Medulla oblongata (tissue), 1 donor: ENCODE measurements around the gene NANOS1.
A peak's percentile ranks its signal among the peaks of the same experiment; 100 is the strongest.

Experiments used
- DNase-seq: peaks from one replicate; pipeline ENCODE4 v3.0.0-alpha.2; 2015; ENCODE audit errors: extremely low spot score

Gene NANOS1, protein sequence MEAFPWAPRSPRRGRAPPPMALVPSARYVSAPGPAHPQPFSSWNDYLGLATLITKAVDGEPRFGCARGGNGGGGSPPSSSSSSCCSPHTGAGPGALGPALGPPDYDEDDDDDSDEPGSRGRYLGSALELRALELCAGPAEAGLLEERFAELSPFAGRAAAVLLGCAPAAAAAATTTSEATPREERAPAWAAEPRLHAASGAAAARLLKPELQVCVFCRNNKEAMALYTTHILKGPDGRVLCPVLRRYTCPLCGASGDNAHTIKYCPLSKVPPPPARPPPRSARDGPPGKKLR

DNA sequence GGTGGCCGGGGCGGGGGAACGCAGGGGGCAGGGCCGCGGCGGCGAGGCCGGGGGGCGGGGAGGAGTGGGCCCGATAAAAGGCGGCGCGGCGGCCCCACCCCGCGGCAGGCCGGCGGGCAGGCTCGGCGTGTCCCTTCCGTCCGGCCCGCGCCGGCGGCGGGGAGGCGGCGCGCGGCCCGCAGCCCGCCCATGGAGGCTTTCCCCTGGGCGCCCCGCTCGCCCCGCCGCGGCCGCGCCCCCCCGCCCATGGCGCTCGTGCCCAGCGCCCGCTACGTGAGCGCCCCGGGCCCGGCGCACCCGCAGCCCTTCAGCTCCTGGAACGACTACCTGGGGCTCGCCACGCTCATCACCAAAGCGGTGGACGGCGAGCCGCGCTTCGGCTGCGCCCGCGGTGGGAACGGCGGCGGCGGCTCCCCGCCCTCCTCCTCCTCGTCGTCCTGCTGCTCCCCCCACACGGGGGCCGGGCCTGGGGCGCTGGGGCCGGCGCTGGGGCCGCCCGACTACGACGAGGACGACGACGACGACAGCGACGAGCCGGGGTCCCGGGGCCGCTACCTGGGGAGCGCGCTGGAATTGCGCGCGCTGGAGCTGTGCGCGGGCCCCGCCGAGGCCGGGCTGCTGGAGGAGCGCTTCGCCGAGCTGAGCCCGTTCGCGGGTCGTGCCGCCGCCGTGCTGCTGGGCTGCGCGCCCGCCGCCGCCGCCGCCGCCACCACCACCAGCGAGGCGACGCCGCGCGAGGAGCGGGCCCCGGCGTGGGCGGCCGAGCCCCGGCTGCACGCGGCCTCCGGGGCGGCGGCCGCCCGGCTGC is at the start of gene NANOS1:
Gene NANOS1 (plus strand): TSS at position 102 of the 808 bp plus-strand sequence. CDS start 88 bp downstream, at position 190.
- no peak for DNase-seq

DNA sequence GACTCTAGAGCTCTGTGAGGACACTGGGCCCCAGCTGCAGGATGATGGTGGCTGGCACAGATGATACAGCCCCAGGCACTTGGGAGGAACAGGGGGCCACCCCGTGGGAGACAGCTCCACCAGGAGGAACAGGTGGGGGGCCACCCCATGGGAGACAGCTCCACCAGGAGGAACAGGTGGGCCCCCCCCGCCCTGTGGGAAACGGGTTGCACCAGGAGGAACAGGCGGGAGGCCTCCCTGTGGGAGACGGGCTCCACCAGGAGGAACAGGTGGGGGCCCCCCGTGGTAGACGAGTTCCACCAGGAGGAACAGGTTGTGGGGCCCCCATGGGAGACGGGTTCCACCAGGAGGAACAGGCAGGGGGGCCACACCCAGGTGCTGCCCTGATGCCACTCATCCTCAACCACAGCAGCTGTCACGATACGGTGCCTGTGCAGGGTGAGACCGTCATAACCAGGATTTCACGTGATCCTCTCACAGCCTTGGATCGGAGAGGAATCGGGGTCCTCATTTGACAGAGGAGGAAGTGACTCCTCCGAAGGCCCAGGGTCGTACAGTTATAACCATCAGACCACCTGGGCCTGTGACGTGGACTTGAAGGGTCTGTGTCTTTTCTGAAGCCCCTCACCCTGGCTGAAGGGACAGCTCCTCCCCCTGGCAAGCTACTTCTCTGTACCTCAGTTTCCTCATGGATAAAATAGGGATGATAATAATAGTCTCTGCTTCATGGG is 49.2 kb upstream of the NANOS1 start:
- DNase-seq = no peak

DNA sequence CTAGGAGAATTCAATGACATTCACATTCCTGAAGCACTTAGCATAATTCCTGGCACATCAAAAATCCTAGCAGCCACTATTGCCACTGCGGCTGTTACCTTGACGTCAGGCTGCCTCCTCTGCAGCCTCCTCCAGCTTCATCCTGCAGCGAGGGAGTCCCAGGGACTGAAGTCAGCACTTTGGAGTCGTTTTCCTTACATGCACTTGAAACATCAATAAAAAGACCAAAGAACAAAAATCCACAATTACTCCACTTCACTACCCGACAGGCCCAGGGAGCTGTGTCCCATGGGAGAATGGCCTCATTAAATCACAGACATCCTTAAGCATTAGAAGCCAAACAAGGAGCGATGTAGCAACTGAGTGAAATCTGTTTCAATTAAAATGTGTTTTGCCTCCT is 48.6 kb upstream of the NANOS1 start:
- DNase-seq = no peak

DNA sequence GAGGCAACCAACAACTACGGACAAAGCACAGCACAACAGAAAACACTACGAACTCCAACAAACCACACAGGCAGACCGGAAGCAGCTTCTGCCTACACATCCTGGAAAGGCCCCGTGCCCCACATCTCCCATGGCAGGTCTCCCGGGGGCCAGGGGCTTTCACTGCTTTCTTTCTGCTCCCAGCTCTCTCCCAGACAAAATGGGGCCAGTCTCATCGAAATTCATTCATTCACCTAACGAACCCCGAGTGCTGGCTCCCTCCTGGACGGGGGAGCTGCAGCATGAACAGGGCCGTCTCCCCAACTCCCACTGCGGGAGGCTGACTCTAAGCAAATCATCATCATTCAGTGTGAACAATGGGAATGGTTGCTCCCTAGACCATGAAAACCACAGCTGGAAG is 47.6 kb upstream of the NANOS1 start:
- DNase-seq = no peak

DNA sequence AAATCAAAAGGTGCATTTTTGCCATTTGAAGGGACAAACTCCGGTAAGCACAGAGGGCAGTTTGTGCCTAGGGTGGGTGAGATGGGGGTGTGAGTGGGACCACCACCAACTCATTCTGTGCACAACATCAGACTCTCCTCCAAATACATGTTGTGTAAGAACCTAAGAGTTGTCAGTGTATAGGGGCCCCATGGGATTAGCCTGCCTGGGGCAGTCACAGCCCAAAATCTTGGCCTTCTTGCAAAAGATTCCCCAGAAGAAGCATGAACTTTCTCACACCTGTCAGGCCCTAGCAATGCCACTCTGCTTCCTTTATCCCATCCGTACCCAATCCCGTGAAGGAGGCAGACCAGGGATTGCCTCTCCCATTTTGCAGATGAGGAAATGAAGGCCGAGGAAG is 47.1 kb upstream of the NANOS1 start:
- no peak for DNase-seq

DNA sequence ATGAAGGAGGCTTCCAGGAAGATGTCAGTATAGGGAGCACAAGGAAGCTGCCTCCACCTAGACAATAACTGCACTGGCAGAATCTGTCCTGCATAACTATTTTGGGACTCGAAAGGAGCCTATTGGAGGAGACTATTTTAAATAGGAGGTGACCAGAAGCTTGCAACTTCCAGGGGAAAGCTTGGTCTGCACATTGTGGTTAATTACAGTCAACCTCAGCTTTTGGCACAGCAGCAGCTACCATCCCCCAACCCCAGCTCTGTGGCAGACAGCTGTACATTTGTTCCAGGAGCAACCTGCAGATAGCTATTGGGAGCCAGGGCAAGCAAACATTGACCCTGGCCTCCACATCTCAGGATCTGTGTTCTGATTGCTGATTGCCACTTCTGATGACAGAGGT is 46.3 kb upstream of the NANOS1 start:
- no peak for DNase-seq

DNA sequence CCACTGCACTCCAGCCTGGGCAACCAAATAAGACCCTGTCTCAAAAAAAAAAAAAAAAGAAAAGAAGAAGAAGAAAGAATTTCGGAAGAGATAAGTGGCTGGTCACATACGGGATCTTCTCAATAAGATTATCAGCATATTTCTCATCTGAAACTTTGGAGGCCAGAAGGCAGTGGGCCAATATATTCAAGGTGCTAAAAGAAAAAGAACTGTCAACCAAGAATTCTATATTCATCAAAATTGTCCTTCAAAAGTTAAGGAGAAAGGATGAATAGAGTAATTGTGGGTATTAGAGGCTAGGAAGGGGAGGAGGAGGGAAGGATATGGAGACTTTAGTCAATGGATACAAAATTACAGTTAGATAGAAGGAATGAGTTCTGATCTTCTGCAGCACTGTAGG is 43.9 kb upstream of the NANOS1 start:
- no peak for DNase-seq

DNA sequence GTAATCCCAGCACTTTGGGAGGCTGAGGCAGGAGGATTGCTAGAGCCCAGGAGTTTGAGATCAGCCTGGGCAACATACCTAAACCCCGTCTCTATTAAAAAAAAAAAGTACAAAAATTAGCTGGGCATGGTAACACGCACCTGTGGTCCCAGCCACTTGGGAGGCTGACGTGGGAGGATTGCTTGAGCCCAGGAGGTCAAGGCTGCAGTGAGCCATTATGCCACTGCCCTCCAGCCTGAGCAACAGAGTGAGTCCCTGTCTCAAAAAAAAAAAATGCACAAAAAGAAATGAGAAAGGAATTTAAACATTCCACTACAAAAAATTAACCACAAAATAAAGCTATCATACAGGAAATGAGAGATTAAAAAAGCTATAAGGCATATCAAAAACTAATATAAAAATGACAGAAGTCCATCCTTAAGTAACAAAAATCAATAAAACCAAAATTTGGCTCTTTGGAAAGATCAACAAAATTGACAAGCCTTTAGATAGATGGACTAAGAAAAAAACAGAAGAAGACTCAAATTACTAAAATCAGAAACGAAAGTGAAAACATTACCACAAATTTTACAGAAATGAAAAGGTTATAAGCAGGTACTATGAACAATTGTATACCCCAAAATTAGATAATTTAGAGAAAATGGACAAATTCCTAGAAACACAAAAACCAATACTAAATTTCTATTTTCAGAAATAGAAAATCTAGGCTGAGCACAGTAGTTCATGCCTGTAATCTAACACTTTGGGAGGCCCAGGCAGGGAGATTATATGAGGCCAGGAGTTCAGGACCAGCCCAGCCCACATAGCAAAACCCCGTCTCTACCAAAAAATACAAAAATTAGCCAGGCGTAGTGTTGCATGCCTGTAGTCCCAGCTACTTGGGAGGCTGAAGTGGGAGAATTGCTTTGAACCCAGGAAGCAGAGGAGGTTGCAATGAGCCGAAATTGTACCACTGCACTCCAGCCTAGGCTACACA is 42.4 kb upstream of the NANOS1 start:
- no peak for DNase-seq

DNA sequence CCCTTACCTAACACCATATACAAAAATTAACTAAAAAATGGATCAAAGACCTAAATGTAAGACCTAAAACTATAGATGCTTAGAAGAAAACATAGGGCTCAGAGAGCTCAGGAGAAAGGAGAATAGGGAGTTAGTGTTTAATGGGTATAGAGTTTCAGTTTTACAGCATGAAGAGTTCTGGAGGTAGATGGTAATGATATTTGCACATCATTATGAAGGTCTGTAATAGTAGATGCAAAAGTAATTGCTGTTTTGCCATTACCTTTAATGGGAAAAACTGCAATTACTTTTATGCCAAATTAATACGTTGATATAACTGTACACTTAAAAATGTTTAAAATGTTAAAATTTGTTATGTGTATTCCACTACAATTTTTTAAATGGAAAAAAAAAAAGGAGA is 39.2 kb upstream of the NANOS1 start:
- DNase-seq = no peak

DNA sequence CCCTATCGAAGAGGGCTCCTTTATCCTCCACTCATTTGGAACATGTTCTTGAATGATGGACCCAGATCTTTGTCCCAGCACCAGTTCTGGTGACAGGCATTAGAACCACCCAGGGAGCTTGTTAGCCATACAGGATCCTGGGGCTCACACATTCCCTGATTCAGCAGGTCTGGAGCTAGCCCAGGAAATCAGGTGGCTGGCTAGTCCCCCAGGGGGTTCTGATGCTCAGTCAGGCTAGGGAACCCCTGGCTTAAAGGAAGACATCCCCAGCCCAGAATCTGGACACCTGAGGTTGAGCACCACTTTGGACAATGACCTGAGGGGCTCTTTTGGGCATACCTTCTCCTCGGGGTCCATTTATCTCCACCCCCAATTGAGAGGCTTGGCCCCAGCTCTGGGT is 37.0 kb upstream of the NANOS1 start:
- DNase-seq = no peak

DNA sequence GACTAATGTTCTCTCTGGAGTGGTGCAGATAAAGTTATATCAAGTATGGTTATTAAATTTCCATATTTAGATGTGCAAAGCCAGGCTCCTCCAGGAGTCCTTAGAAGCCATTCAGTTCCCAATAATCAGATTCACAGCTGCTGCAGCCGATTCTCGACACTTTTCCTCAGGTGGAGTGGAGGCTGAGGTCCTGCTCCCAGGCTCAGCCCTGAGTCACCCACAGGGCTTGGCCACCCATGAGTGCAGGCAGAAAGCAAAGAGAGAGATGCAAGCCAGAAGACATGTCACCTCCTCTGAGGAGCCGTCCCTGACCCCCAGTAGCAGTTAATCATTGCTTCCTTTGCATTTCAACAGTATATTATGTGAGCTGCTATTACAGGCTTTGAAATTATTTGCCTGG is 36.3 kb upstream of the NANOS1 start:
- DNase-seq = no peak

DNA sequence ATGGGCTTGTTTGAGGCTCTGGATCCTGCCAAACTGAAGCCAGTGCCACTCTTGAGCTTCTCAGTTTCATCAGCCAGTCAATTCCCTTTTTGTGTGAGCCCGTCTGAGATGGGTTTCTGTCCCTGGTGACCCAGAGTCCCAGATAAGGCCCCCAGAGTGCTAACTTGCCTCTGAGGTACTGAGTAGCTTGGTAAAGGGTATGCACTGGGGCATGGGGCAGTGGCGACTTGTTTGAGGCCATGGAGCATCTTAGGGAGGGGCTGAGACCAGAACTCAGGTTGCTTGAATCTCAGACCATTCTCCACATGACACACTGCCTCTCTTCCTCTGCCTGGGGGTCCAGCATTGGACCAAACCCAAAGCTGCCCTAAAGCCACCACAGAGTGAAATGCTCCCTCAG is 35.2 kb upstream of the NANOS1 start:
- DNase-seq = no peak

DNA sequence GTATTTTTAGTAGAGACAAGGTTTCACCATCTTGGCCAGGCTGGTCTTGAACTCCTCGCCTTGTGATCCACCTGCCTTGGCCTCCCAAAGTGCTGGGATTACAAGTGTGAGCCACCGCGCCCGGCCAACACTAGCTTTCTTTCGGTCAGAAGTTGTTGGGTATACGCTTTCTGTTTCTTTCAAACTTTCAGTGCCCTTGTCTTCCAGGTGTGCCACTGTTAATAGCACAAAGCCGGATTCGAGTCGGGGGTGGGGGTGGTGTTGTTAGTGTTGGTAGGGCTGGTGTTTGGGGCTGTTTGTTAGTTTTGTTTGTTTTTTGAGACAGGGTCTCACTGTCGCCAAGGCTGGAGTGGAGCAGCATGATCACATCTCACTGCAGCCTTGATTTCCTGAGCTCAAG is 33.8 kb upstream of the NANOS1 start:
- DNase-seq = no peak

DNA sequence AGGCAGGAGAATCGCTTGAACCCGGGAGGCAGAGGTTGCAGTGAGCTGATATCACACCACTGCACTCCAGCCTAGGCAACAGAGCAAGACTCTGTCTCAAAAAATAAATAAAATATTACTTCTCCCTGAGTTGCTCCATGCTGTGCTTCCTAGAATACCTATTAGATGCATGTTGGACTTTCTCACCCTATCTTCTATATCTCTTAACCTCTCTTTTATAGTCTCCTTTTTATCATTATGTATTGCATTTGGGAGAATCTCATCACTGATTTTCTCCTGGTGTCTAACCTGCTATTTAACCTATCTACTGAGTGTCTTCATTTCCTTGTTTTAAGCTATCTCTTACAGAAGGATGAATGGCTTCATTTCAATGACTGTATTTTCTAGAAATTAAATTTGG is 32.1 kb upstream of the NANOS1 start:
- no peak for DNase-seq

DNA sequence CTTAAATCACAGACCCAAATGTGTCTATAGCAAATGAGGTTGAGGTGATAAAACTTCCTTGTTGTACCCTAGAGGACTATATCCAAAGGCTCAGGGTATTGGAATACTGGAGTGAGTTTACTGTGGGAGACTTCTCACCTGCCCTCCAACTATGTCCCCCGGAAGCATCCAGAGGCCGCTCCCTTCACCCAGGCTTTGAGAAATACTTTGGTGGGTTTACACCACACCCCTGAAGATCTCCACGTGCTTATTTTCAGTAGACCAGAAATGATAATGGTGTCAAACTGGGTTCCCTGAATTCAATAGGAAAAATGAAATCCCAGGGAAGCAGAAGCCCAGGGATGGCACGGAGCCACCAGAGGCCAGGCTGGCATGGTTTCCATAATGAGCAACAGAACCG is 31.3 kb upstream of the NANOS1 start:
- no peak for DNase-seq

DNA sequence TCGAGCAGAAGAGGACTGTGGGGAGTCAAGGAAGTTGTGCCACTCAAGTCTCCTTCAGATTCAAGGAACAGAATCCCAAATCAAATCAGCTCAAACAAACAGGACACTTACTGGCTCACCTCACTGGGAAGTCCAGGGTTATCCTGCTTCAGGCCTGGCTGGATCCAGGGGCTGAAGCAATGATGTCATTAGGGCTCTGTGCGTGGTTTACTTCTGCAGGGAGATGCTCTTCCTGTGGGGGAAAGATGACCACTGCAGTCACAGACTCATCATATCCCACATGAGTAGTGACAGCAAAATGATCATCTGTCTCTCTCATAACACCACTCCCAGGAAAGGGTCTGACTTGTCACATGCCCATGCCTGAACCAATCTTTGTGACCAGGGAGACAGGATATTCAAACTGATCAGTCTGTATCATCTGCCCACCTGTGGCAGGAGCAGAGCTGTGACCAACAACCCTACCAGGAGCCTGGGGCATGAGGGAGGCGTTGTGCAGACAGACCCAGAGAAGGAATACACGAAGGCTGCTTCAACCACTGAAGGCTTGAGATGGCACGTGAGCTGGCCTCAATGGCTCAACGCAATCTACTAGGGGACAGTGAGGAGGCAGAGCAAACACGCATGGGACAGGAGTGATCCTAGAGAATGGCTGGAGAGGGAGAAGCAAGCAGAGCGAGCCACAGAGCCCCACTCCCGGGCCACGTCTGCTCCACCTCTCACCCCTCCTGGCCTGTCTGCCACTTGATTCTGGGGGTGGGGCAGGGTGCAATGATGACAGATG is 27.6 kb upstream of the NANOS1 start:
- DNase-seq = no peak

DNA sequence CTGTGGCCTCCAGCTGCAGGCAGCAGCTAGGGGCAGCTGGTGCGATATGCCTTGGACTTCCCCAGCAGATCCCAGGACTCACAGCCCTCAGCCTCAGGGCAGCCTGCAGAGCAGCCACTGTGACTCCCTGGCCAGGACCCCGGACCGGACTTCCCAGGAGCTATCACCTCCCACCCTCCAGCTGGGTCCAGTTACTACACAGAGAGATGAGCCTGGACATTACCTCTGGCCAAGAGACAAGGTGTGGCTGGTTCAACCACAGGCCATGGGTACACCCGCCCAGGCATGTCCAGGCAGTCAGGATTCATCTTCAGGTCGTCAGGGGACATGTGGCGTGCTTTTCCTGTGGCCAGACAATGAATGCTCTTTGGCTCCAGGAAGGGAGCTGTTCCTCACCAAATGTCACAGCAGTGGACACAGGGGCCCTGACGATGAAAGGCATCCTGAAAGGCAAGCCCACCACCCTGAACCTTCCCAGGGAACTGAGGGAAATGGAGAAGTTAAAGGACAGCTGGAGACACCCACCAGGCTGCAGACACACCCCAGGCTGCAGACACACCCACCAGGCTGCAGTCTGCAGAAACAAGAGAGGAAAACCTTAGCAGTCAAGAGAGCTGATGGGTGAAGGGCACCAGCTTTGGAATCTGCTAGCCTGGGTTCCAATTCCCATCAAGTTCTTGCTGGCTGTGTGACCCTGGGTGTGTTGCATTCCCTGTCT is 25.8 kb upstream of the NANOS1 start:
- DNase-seq = no peak

DNA sequence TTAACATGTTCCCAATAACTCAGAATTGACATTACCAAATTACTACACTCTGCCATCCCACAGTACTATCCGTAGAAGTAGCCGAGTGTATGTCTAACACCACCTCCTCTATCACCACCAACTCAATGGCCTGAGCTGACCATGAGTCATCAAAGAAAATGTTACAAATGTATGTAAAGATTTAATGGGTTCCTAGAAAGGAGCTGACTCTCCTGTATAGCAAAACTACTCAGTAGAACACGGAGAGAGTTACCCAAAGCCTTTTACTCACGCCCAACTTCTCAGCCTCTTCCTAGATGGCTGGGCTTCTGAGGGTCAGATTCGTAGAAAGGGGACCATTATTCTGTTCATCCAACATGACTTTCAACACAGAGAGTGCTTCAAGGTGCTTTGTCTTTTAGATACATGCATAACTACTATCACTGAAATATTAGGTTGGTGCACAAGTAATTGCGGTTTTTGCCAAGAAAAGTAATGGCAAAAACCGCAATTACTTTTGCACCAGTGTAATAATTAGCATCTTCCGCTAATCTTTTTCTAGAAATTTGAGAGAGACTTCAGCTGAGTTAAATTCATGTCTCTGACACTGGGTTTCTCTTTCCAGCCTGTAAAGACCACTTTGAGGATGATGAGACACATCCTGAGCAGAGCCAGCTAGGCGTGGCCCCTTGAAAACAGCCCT is 24.0 kb upstream of the NANOS1 start:
- no peak for DNase-seq

DNA sequence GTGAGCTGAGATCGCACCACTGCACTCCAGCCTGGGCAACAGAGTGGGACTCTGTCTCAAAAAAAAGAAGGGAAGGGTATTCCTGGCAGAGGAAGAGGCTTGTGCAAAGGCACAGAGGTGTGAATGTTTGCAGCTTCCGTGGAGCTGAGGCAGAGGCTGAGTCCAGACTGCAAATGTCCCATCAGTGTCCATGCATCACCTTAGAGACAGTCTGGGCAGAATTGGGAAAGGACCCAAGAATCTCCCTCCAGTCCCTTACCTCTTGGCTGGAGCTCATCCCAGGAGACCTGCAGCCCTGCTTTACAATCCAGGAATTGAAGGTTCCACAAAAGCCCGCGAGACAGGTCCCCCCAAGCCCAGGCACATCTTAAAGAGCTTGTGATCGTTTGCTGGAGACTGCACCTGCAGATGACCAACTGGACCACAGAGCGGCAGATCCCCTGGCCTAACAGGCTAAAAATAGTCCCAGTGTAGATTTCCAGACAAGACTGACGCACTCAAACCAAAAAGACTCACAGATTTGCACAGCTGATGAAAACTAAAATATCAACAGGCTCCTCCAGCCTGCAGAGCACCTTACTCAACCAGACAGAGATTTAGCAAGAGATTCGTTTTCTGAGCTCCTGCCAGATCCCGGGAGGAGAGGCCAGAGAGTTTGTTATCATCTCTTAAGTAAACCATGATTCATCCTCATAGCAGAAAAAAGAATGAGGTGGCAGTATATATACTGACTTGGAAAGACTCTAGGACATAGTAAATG is 22.9 kb upstream of the NANOS1 start:
- peak; percentile 18 for DNase-seq
